ENCODE data around the gene MAGT1.

DNA sequence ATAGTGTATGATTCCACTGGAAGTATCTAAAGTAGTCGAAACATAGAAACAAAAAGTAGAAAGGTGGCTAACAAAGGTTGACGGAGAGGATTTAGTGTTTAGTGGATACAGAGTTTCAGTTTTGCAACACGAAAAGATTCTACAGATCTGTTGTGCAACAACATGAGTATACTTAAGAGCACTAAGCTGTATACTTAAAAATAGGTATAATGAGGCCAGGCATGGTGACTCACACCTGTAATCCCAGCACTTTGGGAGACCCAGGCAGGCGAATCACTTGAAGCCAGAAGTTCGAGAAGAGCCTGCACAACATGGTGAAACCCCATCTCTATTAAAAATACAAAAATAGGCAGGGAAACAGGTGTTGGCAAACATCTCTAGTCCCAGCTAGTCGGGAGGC lies 101.3 kb downstream of the MAGT1 start:
- TF ChIP-seq, protein P1, sequence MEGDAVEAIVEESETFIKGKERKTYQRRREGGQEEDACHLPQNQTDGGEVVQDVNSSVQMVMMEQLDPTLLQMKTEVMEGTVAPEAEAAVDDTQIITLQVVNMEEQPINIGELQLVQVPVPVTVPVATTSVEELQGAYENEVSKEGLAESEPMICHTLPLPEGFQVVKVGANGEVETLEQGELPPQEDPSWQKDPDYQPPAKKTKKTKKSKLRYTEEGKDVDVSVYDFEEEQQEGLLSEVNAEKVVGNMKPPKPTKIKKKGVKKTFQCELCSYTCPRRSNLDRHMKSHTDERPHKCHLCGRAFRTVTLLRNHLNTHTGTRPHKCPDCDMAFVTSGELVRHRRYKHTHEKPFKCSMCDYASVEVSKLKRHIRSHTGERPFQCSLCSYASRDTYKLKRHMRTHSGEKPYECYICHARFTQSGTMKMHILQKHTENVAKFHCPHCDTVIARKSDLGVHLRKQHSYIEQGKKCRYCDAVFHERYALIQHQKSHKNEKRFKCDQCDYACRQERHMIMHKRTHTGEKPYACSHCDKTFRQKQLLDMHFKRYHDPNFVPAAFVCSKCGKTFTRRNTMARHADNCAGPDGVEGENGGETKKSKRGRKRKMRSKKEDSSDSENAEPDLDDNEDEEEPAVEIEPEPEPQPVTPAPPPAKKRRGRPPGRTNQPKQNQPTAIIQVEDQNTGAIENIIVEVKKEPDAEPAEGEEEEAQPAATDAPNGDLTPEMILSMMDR (IDR thresholded peaks at IDR 0.05; ENCODE audit: insufficient read depth, low read length, poor library complexity, severe bottlenecking), result no peak
- TF ChIP-seq EZH2phosphoT487 (conservative IDR thresholded peaks at IDR 0.05; ENCODE audit: low read length), result no peak
